Middle frontal gyrus (tissue), 1 donor: Measurements from ENCODE around the gene SATB2.

ENCODE experiments used
- DNase-seq: peaks from one replicate; pipeline ENCODE4 v3.0.0-alpha.2; 2015; ENCODE audit warnings: low spot score; ENCODE audit errors: extremely low spot score

The SATB2 gene

GRCh38 chr2:199329031-199329430 lies 128.7 kb downstream of the SATB2 start:
- DNase-seq: no peak

GRCh38 chr2:199325881-199326280 lies 131.9 kb downstream of the SATB2 start:
- no peak for DNase-seq

- DNase-seq: no peak
Measured at GRCh38 chr2:199322151-199322550, 135.6 kb downstream of the SATB2 start.

- DNase-seq: no peak
Measured at GRCh38 chr2:199317646-199318045, 140.1 kb downstream of the SATB2 start.

GRCh38 chr2:199316851-199317250 lies 140.9 kb downstream of the SATB2 start:
- no peak for DNase-seq

- no peak for DNase-seq
Measured at GRCh38 chr2:199315299-199316179, 142.2 kb downstream of the SATB2 start.

- no peak for DNase-seq
Measured at GRCh38 chr2:199312931-199313330, 144.8 kb downstream of the SATB2 start.

GRCh38 chr2:199310771-199311585 lies 146.8 kb downstream of the SATB2 start:
- no peak for DNase-seq

- no peak for DNase-seq
Measured at GRCh38 chr2:199309973-199310372, 147.8 kb downstream of the SATB2 start.

GRCh38 chr2:199309411-199309810 lies 148.3 kb downstream of the SATB2 start:
- DNase-seq: no peak

GRCh38 chr2:199308567-199308966 lies 149.2 kb downstream of the SATB2 start:
- no peak for DNase-seq

GRCh38 chr2:199307461-199307860 lies 150.3 kb downstream of the SATB2 start:
- DNase-seq: no peak

- DNase-seq: no peak
Measured at GRCh38 chr2:199306116-199306515, 151.6 kb downstream of the SATB2 start.

GRCh38 chr2:199303728-199304177 lies 154.0 kb downstream of the SATB2 start:
- no peak for DNase-seq

- no peak for DNase-seq
Measured at GRCh38 chr2:199302851-199303250, 154.9 kb downstream of the SATB2 start.

- DNase-seq: no peak
Measured at GRCh38 chr2:199288424-199288823, 169.3 kb downstream of the SATB2 start.

- no peak for DNase-seq
Measured at GRCh38 chr2:199282309-199282708, 175.4 kb downstream of the SATB2 start.

GRCh38 chr2:199279146-199279545 lies 178.6 kb downstream of the SATB2 start:
- DNase-seq: no peak

- no peak for DNase-seq
Measured at GRCh38 chr2:199278099-199278498, 179.6 kb downstream of the SATB2 start.

- DNase-seq: no peak
Measured at GRCh38 chr2:199273042-199273511, 184.7 kb downstream of the SATB2 start.

GRCh38 chr2:199261936-199262335 lies 195.8 kb downstream of the SATB2 start:
- DNase-seq: no peak

GRCh38 chr2:199261239-199261638 lies 196.5 kb downstream of the SATB2 start:
- no peak for DNase-seq
